ENCODE measurements around the gene PPP2R2C.
A peak's percentile ranks its signal among the peaks of the same experiment; 100 is the strongest.

Gene PPP2R2C

GRCh38 chr4:6449335-6449734 is 23.1 kb downstream of the PPP2R2C start:
- Histone ChIP-seq H3K27ac (replicated peaks; ENCODE audit: low read length) (no peak overlapping the region), H2AK5ac (ENCODE audit: low read depth, low read length) (peak overlapping the region; percentile 36), H4K8ac (ENCODE audit: low read depth, low read length) (no peak overlapping the region), H3K14ac (ENCODE audit: low read length) (no peak overlapping the region), H3K4me1 (ENCODE audit: control insufficient read depth in 2 of 2, insufficient read depth in 1 of 2, low read depth in 1 of 2, low read length in 2 of 2) (peaks cover 13 to 16% of the 10 kb centered on the region in 2 donors), H3K9ac (ENCODE audit: low read depth, low read length, poor library complexity) (no peak overlapping the region), H3K4ac (ENCODE audit: low read length) (no peak overlapping the region), H3K23ac (ENCODE audit: low read depth, low read length, poor library complexity) (no peak overlapping the region), H3K4me3 (ENCODE audit: low read length in 2 of 2) (no peak overlapping the region), H3K36me3 (replicated peaks in 1 of 2; ENCODE audit: control insufficient read depth in 2 of 2, insufficient read depth in 2 of 2, low read length in 2 of 2) (no peaks in the 10 kb centered on the region), H2BK12ac (ENCODE audit: low read length) (no peak overlapping the region), H2AFZ (ENCODE audit: low read length) (no peak overlapping the region), H3K79me1 (ENCODE audit: low read depth, low read length) (no peaks in the 10 kb centered on the region), H2BK5ac (ENCODE audit: low read length) (no peak overlapping the region), H3K4me2 (ENCODE audit: insufficient read depth, low read length, poor library complexity, severe bottlenecking) (no peak overlapping the region), H3K27me3 (ENCODE audit: control insufficient read depth in 3 of 3, insufficient read depth in 3 of 3, low read depth in 1 of 3, low read length in 3 of 3) (peaks cover 0 to 62% (median 0%) of the 10 kb centered on the region in 3 experiments), H2BK15ac (ENCODE audit: low read length) (no peak overlapping the region), H2BK120ac (ENCODE audit: low read depth, low read length) (no peak overlapping the region), H3K9me3 (replicated peaks in 1 of 2; ENCODE audit: control insufficient read depth in 2 of 2, insufficient read depth in 1 of 2, low read depth in 1 of 2, low read length in 2 of 2) (no peaks in the 10 kb centered on the region), H4K91ac (ENCODE audit: low read depth, low read length, poor library complexity) (no peak overlapping the region), H3K18ac (ENCODE audit: low read length) (no peak overlapping the region)
- no peak for DNase-seq (ENCODE audit: low spot score)
- WGBS, 2 donors (ENCODE audit: extremely low coverage in 2 of 2, insufficient read length in 2 of 2, insufficient replicate concordance in 1 of 2): no CpG with 5 or more reads among the region's 14 CpGs

GRCh38 chr4:6448476-6449170 is 23.8 kb downstream of the PPP2R2C start:
- no peak overlapping the region for H3K4ac ChIP-seq (ENCODE audit: low read length)
- no peak overlapping the region for H3K4me3 ChIP-seq (ENCODE audit: low read length in 2 of 2)
- H3K18ac ChIP-seq (ENCODE audit: low read length): peak overlapping the region; percentile 79
- WGBS, 2 donors (ENCODE audit: extremely low coverage in 2 of 2, insufficient read length in 2 of 2, insufficient replicate concordance in 1 of 2): no CpG with 5 or more reads among the region's 21 CpGs
- no peak overlapping the region for H2BK5ac ChIP-seq (ENCODE audit: low read length)
- no peak overlapping the region for H2BK12ac ChIP-seq (ENCODE audit: low read length)
- H4K91ac ChIP-seq (ENCODE audit: low read depth, low read length, poor library complexity): no peak overlapping the region
- H2BK15ac ChIP-seq (ENCODE audit: low read length): peak overlapping the region; percentile 37
- no peak overlapping the region for H3K23ac ChIP-seq (ENCODE audit: low read depth, low read length, poor library complexity)
- H4K8ac ChIP-seq (ENCODE audit: low read depth, low read length): no peak overlapping the region
- H3K4me1 ChIP-seq (ENCODE audit: control insufficient read depth in 2 of 2, insufficient read depth in 1 of 2, low read depth in 1 of 2, low read length in 2 of 2): peaks cover 13 to 16% of the 10 kb centered on the region in 2 donors
- no peaks in the 10 kb centered on the region for H3K36me3 ChIP-seq (replicated peaks in 1 of 2; ENCODE audit: control insufficient read depth in 2 of 2, insufficient read depth in 2 of 2, low read length in 2 of 2)
- H2AK5ac ChIP-seq (ENCODE audit: low read depth, low read length): peak overlapping the region; percentile 89
- no peak overlapping the region for H2AFZ ChIP-seq (ENCODE audit: low read length)
- H2BK120ac ChIP-seq (ENCODE audit: low read depth, low read length): peak overlapping the region; percentile 2
- no peaks in the 10 kb centered on the region for H3K9me3 ChIP-seq (replicated peaks in 1 of 2; ENCODE audit: control insufficient read depth in 2 of 2, insufficient read depth in 1 of 2, low read depth in 1 of 2, low read length in 2 of 2)
- no peaks in the 10 kb centered on the region for H3K79me1 ChIP-seq (ENCODE audit: low read depth, low read length)
- no peak overlapping the region for H3K4me2 ChIP-seq (ENCODE audit: insufficient read depth, low read length, poor library complexity, severe bottlenecking)
- peak overlapping the region; percentile 60 for H3K14ac ChIP-seq (ENCODE audit: low read length)
- DNase-seq (ENCODE audit: low spot score): no peak
- no peak overlapping the region for H3K9ac ChIP-seq (ENCODE audit: low read depth, low read length, poor library complexity)
- H3K27me3 ChIP-seq (ENCODE audit: control insufficient read depth in 3 of 3, insufficient read depth in 3 of 3, low read depth in 1 of 3, low read length in 3 of 3): peaks cover 0 to 61% (median 0%) of the 10 kb centered on the region in 3 experiments
- no peak overlapping the region for H3K27ac ChIP-seq (replicated peaks; ENCODE audit: low read length)

- Histone ChIP-seq H3K14ac (ENCODE audit: low read length) (no peak overlapping the region), H3K23ac (ENCODE audit: low read depth, low read length, poor library complexity) (no peak overlapping the region), H3K79me1 (ENCODE audit: low read depth, low read length) (no peaks in the 10 kb centered on the region), H3K4me1 (ENCODE audit: control insufficient read depth in 2 of 2, insufficient read depth in 1 of 2, low read depth in 1 of 2, low read length in 2 of 2) (peaks cover 13 to 16% of the 10 kb centered on the region in 2 donors), H3K9me3 (replicated peaks in 1 of 2; ENCODE audit: control insufficient read depth in 2 of 2, insufficient read depth in 1 of 2, low read depth in 1 of 2, low read length in 2 of 2) (no peaks in the 10 kb centered on the region), H3K27me3 (ENCODE audit: control insufficient read depth in 3 of 3, insufficient read depth in 3 of 3, low read depth in 1 of 3, low read length in 3 of 3) (peaks cover 0 to 56% (median 0%) of the 10 kb centered on the region in 3 experiments), H2BK120ac (ENCODE audit: low read depth, low read length) (no peak overlapping the region), H2BK5ac (ENCODE audit: low read length) (no peak overlapping the region), H3K4me3 (ENCODE audit: low read length in 2 of 2) (no peak overlapping the region), H2AK5ac (ENCODE audit: low read depth, low read length) (no peak overlapping the region), H3K27ac (replicated peaks; ENCODE audit: low read length) (no peak overlapping the region), H3K4me2 (ENCODE audit: insufficient read depth, low read length, poor library complexity, severe bottlenecking) (no peak overlapping the region), H4K91ac (ENCODE audit: low read depth, low read length, poor library complexity) (no peak overlapping the region), H4K8ac (ENCODE audit: low read depth, low read length) (no peak overlapping the region), H3K4ac (ENCODE audit: low read length) (no peak overlapping the region), H3K18ac (ENCODE audit: low read length) (peak overlapping the region; percentile 4), H3K9ac (ENCODE audit: low read depth, low read length, poor library complexity) (no peak overlapping the region), H2AFZ (ENCODE audit: low read length) (no peak overlapping the region), H3K36me3 (replicated peaks in 1 of 2; ENCODE audit: control insufficient read depth in 2 of 2, insufficient read depth in 2 of 2, low read length in 2 of 2) (no peaks in the 10 kb centered on the region), H2BK12ac (ENCODE audit: low read length) (no peak overlapping the region), H2BK15ac (ENCODE audit: low read length) (no peak overlapping the region)
- WGBS, 2 donors (ENCODE audit: extremely low coverage in 2 of 2, insufficient read length in 2 of 2, insufficient replicate concordance in 1 of 2): no CpG with 5 or more reads among the region's 22 CpGs
- no peak for DNase-seq (ENCODE audit: low spot score)
Measured at GRCh38 chr4:6447672-6448171, 24.7 kb downstream of the PPP2R2C start.

GRCh38 chr4:6446538-6447451 is 25.6 kb downstream of the PPP2R2C start:
- H3K18ac ChIP-seq (ENCODE audit: low read length): peak overlapping the region; percentile 84
- H3K4me2 ChIP-seq (ENCODE audit: insufficient read depth, low read length, poor library complexity, severe bottlenecking): no peak overlapping the region
- no peak overlapping the region for H2AFZ ChIP-seq (ENCODE audit: low read length)
- peaks cover 0 to 54% (median 0%) of the 10 kb centered on the region in 3 experiments for H3K27me3 ChIP-seq (ENCODE audit: control insufficient read depth in 3 of 3, insufficient read depth in 3 of 3, low read depth in 1 of 3, low read length in 3 of 3)
- H3K9ac ChIP-seq (ENCODE audit: low read depth, low read length, poor library complexity): no peak overlapping the region
- H3K4me3 ChIP-seq (ENCODE audit: low read length in 2 of 2): no peak overlapping the region
- H4K8ac ChIP-seq (ENCODE audit: low read depth, low read length): no peak overlapping the region
- no CpG with 5 or more reads among the region's 22 CpGs for WGBS, 2 donors (ENCODE audit: extremely low coverage in 2 of 2, insufficient read length in 2 of 2, insufficient replicate concordance in 1 of 2)
- peaks cover 13 to 16% of the 10 kb centered on the region in 2 donors for H3K4me1 ChIP-seq (ENCODE audit: control insufficient read depth in 2 of 2, insufficient read depth in 1 of 2, low read depth in 1 of 2, low read length in 2 of 2)
- H2BK120ac ChIP-seq (ENCODE audit: low read depth, low read length): peak overlapping the region; percentile 23
- no peaks in the 10 kb centered on the region for H3K9me3 ChIP-seq (replicated peaks in 1 of 2; ENCODE audit: control insufficient read depth in 2 of 2, insufficient read depth in 1 of 2, low read depth in 1 of 2, low read length in 2 of 2)
- no peak overlapping the region for H4K91ac ChIP-seq (ENCODE audit: low read depth, low read length, poor library complexity)
- no peak for DNase-seq (ENCODE audit: low spot score)
- H2BK15ac ChIP-seq (ENCODE audit: low read length): peak overlapping the region; percentile 53
- H2BK5ac ChIP-seq (ENCODE audit: low read length): peak overlapping the region; percentile 42
- H3K27ac ChIP-seq (replicated peaks; ENCODE audit: low read length): no peak overlapping the region
- H2AK5ac ChIP-seq (ENCODE audit: low read depth, low read length): peak overlapping the region; percentile 84
- no peaks in the 10 kb centered on the region for H3K36me3 ChIP-seq (replicated peaks in 1 of 2; ENCODE audit: control insufficient read depth in 2 of 2, insufficient read depth in 2 of 2, low read length in 2 of 2)
- H3K79me1 ChIP-seq (ENCODE audit: low read depth, low read length): no peaks in the 10 kb centered on the region
- no peak overlapping the region for H3K4ac ChIP-seq (ENCODE audit: low read length)
- H2BK12ac ChIP-seq (ENCODE audit: low read length): no peak overlapping the region
- no peak overlapping the region for H3K14ac ChIP-seq (ENCODE audit: low read length)
- H3K23ac ChIP-seq (ENCODE audit: low read depth, low read length, poor library complexity): no peak overlapping the region

Data from neuronal stem cell (in vitro differentiated cells).